KG1 (cell line): ENCODE measurements around the gene NXF1.
"Not testable (repeated sequence)": the region's sequence is repeated elsewhere in the genome, so short reads cannot be mapped to it uniquely, and the experiment has no call there.

Experiments
- DNase-seq: peaks from one replicate; lab custom pipeline; 2025; lab: John Stamatoyannopoulos, UW

NXF1 gene

GRCh38 chr11:62805076-62805892 lies at the start of gene NXF1:
Gene NXF1 (minus strand): TSS chr11:62805440. CDS start chr11:62805356, 84 bp downstream.
- DNase-seq, result peak; percentile 99

- no peak for DNase-seq
Measured at GRCh38 chr11:62854013-62854824, 49.0 kb upstream of the NXF1 start.

GRCh38 chr11:62853279-62853965 lies 48.2 kb upstream of the NXF1 start:
- no peak for DNase-seq

GRCh38 chr11:62852523-62853188 lies 47.4 kb upstream of the NXF1 start:
- no peak for DNase-seq

- no peak for DNase-seq
Measured at GRCh38 chr11:62851807-62852522, 46.7 kb upstream of the NXF1 start.

- no peak for DNase-seq
Measured at GRCh38 chr11:62850911-62851806, 45.9 kb upstream of the NXF1 start.

GRCh38 chr11:62847767-62848314 lies 42.6 kb upstream of the NXF1 start:
- DNase-seq, result no peak

- DNase-seq, result no peak
Measured at GRCh38 chr11:62846177-62846576, 40.9 kb upstream of the NXF1 start.

GRCh38 chr11:62844154-62844553 lies 38.9 kb upstream of the NXF1 start:
- no peak for DNase-seq

- DNase-seq, result no peak
Measured at GRCh38 chr11:62843466-62843865, 38.2 kb upstream of the NXF1 start.

- not testable (repeated sequence) for DNase-seq
Measured at GRCh38 chr11:62842891-62843290, 37.7 kb upstream of the NXF1 start.

- DNase-seq, result no peak
Measured at GRCh38 chr11:62842171-62842741, 37.0 kb upstream of the NXF1 start.

GRCh38 chr11:62841361-62842170 lies 36.3 kb upstream of the NXF1 start:
- peak; percentile 97 for DNase-seq

GRCh38 chr11:62840721-62841360 lies 35.6 kb upstream of the NXF1 start:
- not testable (repeated sequence) for DNase-seq

GRCh38 chr11:62839050-62839945 lies 34.1 kb upstream of the NXF1 start, which contains the start of gene WDR74:
Gene WDR74 (minus strand): TSS chr11:62839590. CDS start chr11:62839570, 20 bp downstream.
- DNase-seq, result peak; percentile 99

- no peak for DNase-seq
Measured at GRCh38 chr11:62835336-62835735, 30.1 kb upstream of the NXF1 start.
